ENCODE measurements around the gene REXO4. TPM values are rescaled to one million over a fixed set of nuclear protein-coding genes. Genes with fewer than 3 reads are reported as not detected.

Gene REXO4
- total and polyA plus RNA-seq, 10 of the 15 experiments (the other 5 are each of a cell fraction or from before 2014, with no cell fraction given): 2.7 to 43.9 (median 30.5) TPM

DNA sequence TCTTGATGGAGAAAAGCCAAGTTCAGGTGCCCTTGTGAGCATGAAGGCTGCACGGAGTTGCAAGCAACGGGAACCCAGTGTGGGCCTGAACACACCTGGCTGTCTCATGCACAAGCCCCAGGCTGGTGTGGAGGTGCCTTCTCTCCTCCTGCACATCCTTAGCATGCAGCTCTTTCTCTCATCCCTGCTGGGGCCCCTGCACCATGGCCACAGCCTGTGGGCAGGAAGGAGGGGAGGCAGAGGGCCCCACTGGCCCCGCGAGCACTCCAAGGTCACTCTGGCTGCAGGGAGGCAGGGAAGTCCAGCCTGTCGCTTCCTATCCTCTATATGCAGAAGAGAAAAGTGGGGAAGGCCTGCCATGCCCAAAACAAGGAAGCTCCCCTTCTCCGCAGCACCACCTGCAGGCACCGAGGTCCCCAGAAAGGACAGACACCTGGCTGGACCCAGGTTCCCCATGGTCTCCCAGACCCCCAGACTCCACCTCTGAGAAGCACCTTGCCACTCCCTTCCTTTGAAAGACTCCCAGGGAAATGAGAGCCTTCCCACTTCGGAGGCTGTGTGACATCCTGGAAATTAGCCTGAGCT lies 23.0 kb downstream of the REXO4 start:
- no peak for FAIRE-seq

More for the DNA sequence above, 23.0 kb downstream of the REXO4 start:
- Histone ChIP-seq H2AFZ (ENCODE audit: control insufficient read depth, low read depth, low read length) (no peak overlapping the region), H3K4me2 (ENCODE audit: control insufficient read depth, insufficient read depth) (no peak overlapping the region), H3K9ac (ENCODE audit: control insufficient read depth, insufficient read depth, low read length) (no peak overlapping the region), H3K79me2 (ENCODE audit: control insufficient read depth, insufficient read depth, low read length) (no peaks in the 10 kb centered on the region), H3K4me1 (ENCODE audit: control insufficient read depth, insufficient read depth, low read length) (no peaks in the 10 kb centered on the region), H3K9me3 (replicated peaks; ENCODE audit: control insufficient read depth, insufficient read depth, low read length) (no peaks in the 10 kb centered on the region), H3K4me3 (no peak overlapping the region), H3K36me3 (ENCODE audit: control insufficient read depth in 2 of 2, insufficient read depth in 2 of 2, low read length in 1 of 2) (no peaks in the 10 kb centered on the region), H4K20me1 (ENCODE audit: control insufficient read depth, insufficient read depth) (no peaks in the 10 kb centered on the region), H3K27me3 (replicated peaks in 1 of 2; ENCODE audit: control insufficient read depth in 2 of 2, insufficient read depth in 2 of 2, low read length in 1 of 2) (no peaks in the 10 kb centered on the region), H3K27ac (ENCODE audit: control insufficient read depth, insufficient read depth) (no peak overlapping the region)
- BruUV-seq (replicated peaks): no TSS peak
- 11% methylated on average over 8 of the region's 8 CpGs for WGBS (ENCODE audit: insufficient coverage, insufficient replicate concordance, low lambda C conversion rate, missing lambda C conversion rate)
- CTCF ChIA-PET: interaction anchor here (1.3 to 3.2 kb wide), 2 partner anchors 43 to 208 kb away, joined by 5 to 13 read pairs; no protein-coding TSS in a partner anchor
- in situ Hi-C loops (cut with MboI) (no loop called here), intact Hi-C loops (cut with micrococcal nuclease; ENCODE audit: unreplicated experiment) (no loop called here)
- no peak for TF ChIP-seq YY1 (IDR thresholded peaks at IDR 0.05; ENCODE audit: low read depth, low read length)
- TF ChIP-seq, protein P1, sequence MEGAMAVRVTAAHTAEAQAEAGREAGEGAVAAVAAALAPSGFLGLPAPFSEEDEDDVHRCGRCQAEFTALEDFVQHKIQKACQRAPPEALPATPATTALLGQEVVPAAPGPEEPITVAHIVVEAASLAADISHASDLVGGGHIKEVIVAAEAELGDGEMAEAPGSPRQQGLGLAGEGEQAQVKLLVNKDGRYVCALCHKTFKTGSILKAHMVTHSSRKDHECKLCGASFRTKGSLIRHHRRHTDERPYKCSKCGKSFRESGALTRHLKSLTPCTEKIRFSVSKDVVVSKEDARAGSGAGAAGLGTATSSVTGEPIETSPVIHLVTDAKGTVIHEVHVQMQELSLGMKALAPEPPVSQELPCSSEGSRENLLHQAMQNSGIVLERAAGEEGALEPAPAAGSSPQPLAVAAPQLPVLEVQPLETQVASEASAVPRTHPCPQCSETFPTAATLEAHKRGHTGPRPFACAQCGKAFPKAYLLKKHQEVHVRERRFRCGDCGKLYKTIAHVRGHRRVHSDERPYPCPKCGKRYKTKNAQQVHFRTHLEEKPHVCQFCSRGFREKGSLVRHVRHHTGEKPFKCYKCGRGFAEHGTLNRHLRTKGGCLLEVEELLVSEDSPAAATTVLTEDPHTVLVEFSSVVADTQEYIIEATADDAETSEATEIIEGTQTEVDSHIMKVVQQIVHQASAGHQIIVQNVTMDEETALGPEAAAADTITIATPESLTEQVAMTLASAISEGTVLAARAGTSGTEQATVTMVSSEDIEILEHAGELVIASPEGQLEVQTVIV (IDR thresholded peaks at IDR 0.05; ENCODE audit: borderline replicate concordance, partially characterized antibody): no peak
- TF ChIP-seq SREBF1 (IDR thresholded peaks at IDR 0.05; ENCODE audit: low read length): no peak
- no peak for TF ChIP-seq ASH2L (IDR thresholded peaks at IDR 0.05; ENCODE audit: borderline replicate concordance, low read depth)
- TF ChIP-seq PRDM15 (CRISPR knock-in tag; IDR thresholded peaks at IDR 0.05): no peak
- no peak for TF ChIP-seq STAT3 (IDR thresholded peaks at IDR 0.05; ENCODE audit: low read depth, low read length)
- TF ChIP-seq NR2F1 (conservative IDR thresholded peaks at IDR 0.05): no peak
- no peak for TF ChIP-seq KDM1A (IDR thresholded peaks at IDR 0.05; ENCODE audit: borderline replicate concordance)
- RAD21 ChIA-PET (ENCODE audit: unreplicated experiment): interaction anchor here (1.2 kb wide), 1 partner anchor 18 kb away, joined by 4 read pairs; no protein-coding TSS in a partner anchor
- ATAC-seq (no peak), DNase-seq (ENCODE audit: low read depth, low spot score) (no peak)
- SMC1A ChIA-PET (ENCODE audit: uncharacterized antibody, unreplicated experiment): no interaction called here
- POLR2A ChIA-PET: no interaction called here

Measured in GM12878 (cell line).